Measurements from ENCODE around the gene COMP.

Gene COMP

GRCh38 chr19:18782559-18783225 is 8.4 kb downstream of the COMP start:
- DNase-seq (ENCODE audit: low read depth), result no peak

GRCh38 chr19:18781885-18782527 is 9.1 kb downstream of the COMP start:
- DNase-seq (ENCODE audit: low read depth), result no peak

- DNase-seq (ENCODE audit: low read depth), result no peak
Observed at GRCh38 chr19:18781047-18781600, 10.0 kb downstream of the COMP start.

- no peak for DNase-seq (ENCODE audit: low read depth)
Observed at GRCh38 chr19:18780631-18781030, 10.5 kb downstream of the COMP start.

- DNase-seq (ENCODE audit: low read depth), result no peak
Observed at GRCh38 chr19:18780081-18780480, 11.0 kb downstream of the COMP start.

GRCh38 chr19:18778826-18779495 is 12.1 kb downstream of the COMP start:
- no peak for DNase-seq (ENCODE audit: low read depth)

GRCh38 chr19:18778076-18778389 is 13.1 kb downstream of the COMP start:
- DNase-seq (ENCODE audit: low read depth), result no peak

- no peak for DNase-seq (ENCODE audit: low read depth)
Observed at GRCh38 chr19:18777301-18778075, 13.6 kb downstream of the COMP start.

- no peak for DNase-seq (ENCODE audit: low read depth)
Observed at GRCh38 chr19:18776736-18777135, 14.4 kb downstream of the COMP start.

GRCh38 chr19:18776288-18776594 is 14.9 kb downstream of the COMP start:
- DNase-seq (ENCODE audit: low read depth), result peak; percentile 57

GRCh38 chr19:18775586-18776287 is 15.4 kb downstream of the COMP start:
- DNase-seq (ENCODE audit: low read depth), result peak; percentile 38

GRCh38 chr19:18774782-18775444 is 16.2 kb downstream of the COMP start:
- no peak for DNase-seq (ENCODE audit: low read depth)

GRCh38 chr19:18774107-18774506 is 17.0 kb downstream of the COMP start:
- no peak for DNase-seq (ENCODE audit: low read depth)

GRCh38 chr19:18773682-18774081 is 17.4 kb downstream of the COMP start:
- DNase-seq (ENCODE audit: low read depth), result no peak

GRCh38 chr19:18772620-18773587 is 18.2 kb downstream of the COMP start:
- DNase-seq (ENCODE audit: low read depth), result no peak

- DNase-seq (ENCODE audit: low read depth), result no peak
Observed at GRCh38 chr19:18771328-18772242, 19.5 kb downstream of the COMP start.

- no peak for DNase-seq (ENCODE audit: low read depth)
Observed at GRCh38 chr19:18770663-18771327, 20.3 kb downstream of the COMP start.

- DNase-seq (ENCODE audit: low read depth), result no peak
Observed at GRCh38 chr19:18769989-18770528, 21.0 kb downstream of the COMP start.

Data from amniotic epithelial cell (primary cell).